Measurements from ENCODE around the gene TKTL2. TPM values are rescaled to one million over a fixed set of nuclear protein-coding genes. Genes with fewer than 3 reads are reported as not detected.

Gene TKTL2
- total RNA-seq: not detected in 3 replicates

GRCh38 chr4:163473576-163473975, at the start of gene TKTL2:
Gene TKTL2 (minus strand): TSS chr4:163473754. CDS start chr4:163473734, 20 bp downstream.
- Mint-ChIP-seq H3K4me3 (no peak within 1 kb of the TSS), H3K36me3 (no peaks in the 10 kb centered on the region)
- no peak for TF ChIP-seq CTCF (IDR thresholded peaks at IDR 0.05; ENCODE audit: unreplicated experiment)

GRCh38 chr4:163515198-163515597, 41.6 kb upstream of the TKTL2 start:
- H3K27ac Mint-ChIP-seq: no peak overlapping the region
- no peak for DNase-seq (ENCODE audit: low spot score in 2 of 2, unreplicated experiment in 2 of 2)
- H3K4me1 Mint-ChIP-seq: no peaks in the 10 kb centered on the region
- no peak overlapping the region for H3K4me3 Mint-ChIP-seq
- no peaks in the 10 kb centered on the region for H3K27me3 Mint-ChIP-seq (ENCODE audit: low read depth)
- H3K36me3 Mint-ChIP-seq: peaks cover 45% of the 10 kb centered on the region
- no peaks in the 10 kb centered on the region for H3K9me3 Mint-ChIP-seq
- TF ChIP-seq CTCF (IDR thresholded peaks at IDR 0.05; ENCODE audit: unreplicated experiment): no peak

More at GRCh38 chr4:163473576-163473975, at the start of gene TKTL2:
- Mint-ChIP-seq H3K27ac (no peak within 1 kb of the TSS), H3K9me3 (peaks cover 3% of the 10 kb centered on the region), H3K4me1 (peaks cover 2% of the 10 kb centered on the region), H3K27me3 (ENCODE audit: low read depth) (peaks cover 10% of the 10 kb centered on the region)
- no peak for DNase-seq (ENCODE audit: low spot score in 2 of 2, unreplicated experiment in 2 of 2)

GRCh38 chr4:163505374-163505773, 31.8 kb upstream of the TKTL2 start:
- no peaks in the 10 kb centered on the region for H3K9me3 Mint-ChIP-seq
- peaks cover 16% of the 10 kb centered on the region for H3K4me1 Mint-ChIP-seq
- no peak overlapping the region for H3K4me3 Mint-ChIP-seq
- DNase-seq (ENCODE audit: low spot score in 2 of 2, unreplicated experiment in 2 of 2): no peak
- H3K27me3 Mint-ChIP-seq (ENCODE audit: low read depth): no peaks in the 10 kb centered on the region
- H3K36me3 Mint-ChIP-seq: peaks cover 9% of the 10 kb centered on the region
- no peak for TF ChIP-seq CTCF (IDR thresholded peaks at IDR 0.05; ENCODE audit: unreplicated experiment)
- H3K27ac Mint-ChIP-seq: no peak overlapping the region

- no peaks in the 10 kb centered on the region for H3K9me3 Mint-ChIP-seq
- peak overlapping the region; percentile 54 for H3K27ac Mint-ChIP-seq
- H3K36me3 Mint-ChIP-seq: peaks cover 3% of the 10 kb centered on the region
- no peak for DNase-seq (ENCODE audit: low spot score in 2 of 2, unreplicated experiment in 2 of 2)
- H3K4me3 Mint-ChIP-seq: no peak overlapping the region
- no peaks in the 10 kb centered on the region for H3K27me3 Mint-ChIP-seq (ENCODE audit: low read depth)
- peaks cover 30% of the 10 kb centered on the region for H3K4me1 Mint-ChIP-seq
- no peak for TF ChIP-seq CTCF (IDR thresholded peaks at IDR 0.05; ENCODE audit: unreplicated experiment)
Observed at GRCh38 chr4:163500586-163500985, 27.0 kb upstream of the TKTL2 start.

- Mint-ChIP-seq H3K27me3 (ENCODE audit: low read depth) (no peaks in the 10 kb centered on the region), H3K36me3 (no peaks in the 10 kb centered on the region), H3K4me3 (peak overlapping the region; percentile 88), H3K27ac (peak overlapping the region; percentile 89), H3K4me1 (peaks cover 26% of the 10 kb centered on the region), H3K9me3 (no peaks in the 10 kb centered on the region)
- DNase-seq (ENCODE audit: low spot score in 2 of 2, unreplicated experiment in 2 of 2): no peak
- TF ChIP-seq CTCF (IDR thresholded peaks at IDR 0.05; ENCODE audit: unreplicated experiment): no peak
Observed at GRCh38 chr4:163495900-163496299, 22.3 kb upstream of the TKTL2 start.

Measured in mesothelial cell of epicardium (in vitro differentiated cells).